Right lobe of liver (tissue), 4 donors: ENCODE measurements around the gene CCDC178.

Source experiments
- CTCF ChIP-seq, 4 donors: fragments of 200-600 bp in 3 of 4; fragments of 450-650 bp in 1 of 4; IDR thresholded peaks; one replicate each; pipeline versions ENCODE4 v1.5.1 to v1.8.0; 2016 to 2022; ENCODE audit warnings: antibody characterized with exemption in 4 of 4, mild to moderate bottlenecking in 2 of 4
- POLR2A ChIP-seq: fragments of 450-650 bp; IDR thresholded peaks from one replicate; pipeline ENCODE4 v1.6.1; 2017; ENCODE audit warnings: antibody characterized with exemption, mild to moderate bottlenecking
- donor health status: DM: no; HTN: no; CAD: no.
- donor health status: DM: no; HTN: no; CAD: no.
- donor health status: DM: no; HTN: yes; CAD: no.

- TF ChIP-seq CTCF (IDR thresholded peaks at IDR 0.05) = no peak
- no peak for TF ChIP-seq POLR2A
These were observed 511.3 kb downstream of the CCDC178 start for GRCh38 chr18:32929213-32929612.
